Vagina (tissue), 2 donors: ENCODE measurements around the gene FSHB. TPM values are rescaled to one million over a fixed set of nuclear protein-coding genes. Genes with fewer than 3 reads are reported as not detected.

Experiments used
- DNase-seq, 2 donors: peaks; one replicate each; pipeline ENCODE4 v3.0.0-alpha.2; 2017; ENCODE audit errors: extremely low spot score in 2 of 2
- H3K27ac ChIP-seq: fragments of 200-600 bp; sonication (generic); one replicate; pipeline ENCODE4 v1.5.1; 2019
- H3K27me3 ChIP-seq: fragments of 200-600 bp; sonication (generic); one replicate; pipeline ENCODE4 v1.5.1; 2019
- H3K36me3 ChIP-seq, 2 donors: fragments of 200-600 bp; sonication (generic); one replicate each; pipeline ENCODE4 v1.5.1; 2017 to 2019
- H3K4me1 ChIP-seq: fragments of 200-600 bp; sonication (generic); one replicate; pipeline ENCODE4 v1.5.1; 2019
- H3K4me3 ChIP-seq, 2 donors: fragments of 200-600 bp; sonication (generic); 1 replicate in 1 of 2; 2 replicates in 1 of 2; pipeline ENCODE4 v1.5.1; 2016 to 2019
- H3K9me3 ChIP-seq: fragments of 200-600 bp; sonication (generic); one replicate; pipeline ENCODE4 v1.5.1; 2019
- CTCF ChIP-seq, 3 experiments: fragments of 450-650 bp in 2 of 3; fragments of 200-600 bp in 1 of 3; sonication (generic) in 1 of 3; IDR thresholded peaks; one replicate each; pipeline ENCODE4 v1.5.1; 2017 to 2019; ENCODE audit warnings: antibody characterized with exemption in 3 of 3, mild to moderate bottlenecking in 2 of 3, moderate library complexity in 2 of 3
- POLR2A ChIP-seq, 2 donors: fragments of 450-650 bp; IDR thresholded peaks; one replicate each; pipeline ENCODE4 v1.6.1; 2017; ENCODE audit warnings: antibody characterized with exemption in 2 of 2, mild to moderate bottlenecking in 2 of 2, moderate library complexity in 2 of 2
- POLR2AphosphoS5 ChIP-seq, 2 donors: sonication (generic); formaldehyde crosslinking; IDR thresholded peaks; one replicate each; pipeline ENCODE4 v1.9.0; 2017; ENCODE audit warnings: antibody characterized with exemption in 2 of 2, mild to moderate bottlenecking in 2 of 2, low read depth in 1 of 2; ENCODE audit not compliant: insufficient read depth in 1 of 2
- intact Hi-C: fragments of 100-400 bp; cut with DNase I; formaldehyde crosslinking; loops from one replicate; pipeline ENCODE4 v1.15.1; 2023
- total RNA-seq: library from RNA; depleted of rRNA; stranded (reverse); fragments of >200 nt; gene quantifications from one replicate; pipeline ENCODE4 v1.2.3, GENCODE V29; 2016

FSHB gene
- total RNA-seq, 1 donor from 2014 or later = not detected

- intact Hi-C loops = no loop called here
- TF ChIP-seq CTCF (IDR thresholded peaks at IDR 0.05) (no peak), POLR2A (IDR thresholded peaks at IDR 0.05) (no peak), POLR2AphosphoS5 (IDR thresholded peaks at IDR 0.05; ENCODE audit: insufficient read depth in 1 of 2, low read depth in 1 of 2) (no peak)
- no peak for DNase-seq
- H3K27me3 ChIP-seq = no peaks in the 10 kb centered on the region
- H3K9me3 ChIP-seq = no peaks in the 10 kb centered on the region
- H3K27ac ChIP-seq = no peak overlapping the region
- H3K4me3 ChIP-seq = no peak overlapping the region
- H3K4me1 ChIP-seq = no peaks in the 10 kb centered on the region
- H3K36me3 ChIP-seq = no peaks in the 10 kb centered on the region
Observed at GRCh38 chr11:30281476-30282288, 50.9 kb downstream of the FSHB start.

DNA sequence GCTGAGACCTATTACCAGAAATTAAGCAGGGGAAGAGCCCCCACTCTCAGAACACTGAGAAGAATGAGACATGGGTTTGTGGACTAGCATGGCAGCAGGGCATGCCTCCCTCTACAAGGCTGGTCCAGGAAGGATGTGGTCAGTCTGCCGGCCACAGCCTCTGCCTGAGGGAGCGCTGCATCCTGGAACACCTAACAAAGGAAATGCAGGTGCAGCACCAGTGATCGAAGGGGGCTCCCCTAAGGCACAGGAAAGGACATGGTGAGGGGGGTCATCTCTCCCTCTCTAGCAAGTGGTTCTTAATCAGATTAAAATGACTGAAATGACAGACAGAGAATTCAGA is 51.4 kb downstream of the FSHB start:
- no peaks in the 10 kb centered on the region for H3K36me3 ChIP-seq
- H3K4me1 ChIP-seq = no peaks in the 10 kb centered on the region
- H3K4me3 ChIP-seq = no peak overlapping the region
- no peaks in the 10 kb centered on the region for H3K9me3 ChIP-seq
- no peak for TF ChIP-seq CTCF (IDR thresholded peaks at IDR 0.05)
- TF ChIP-seq POLR2AphosphoS5 (IDR thresholded peaks at IDR 0.05; ENCODE audit: insufficient read depth in 1 of 2, low read depth in 1 of 2) = no peak
- no peak for TF ChIP-seq POLR2A (IDR thresholded peaks at IDR 0.05)
- no peaks in the 10 kb centered on the region for H3K27me3 ChIP-seq
- intact Hi-C loops = no loop called here
- H3K27ac ChIP-seq = no peak overlapping the region
- DNase-seq = no peak

Other genes starting within 250 kb of the FSHB start
- not detected for gene KCNA4, start 214.0 kb upstream of the FSHB start, total RNA-seq
- 15.7 TPM for gene ARL14EP, start 92.1 kb downstream of the FSHB start, total RNA-seq